ENCODE results near the gene SLC4A11.

GRCh38 chr20:3275064-3275935 lies 36.3 kb upstream of the SLC4A11 start:
- TF ChIP-seq CTCF (IDR thresholded peaks at IDR 0.05) (no peak), POLR2A (IDR thresholded peaks at IDR 0.05) (no peak), EP300 (IDR thresholded peaks at IDR 0.05) (no peak)

All from ovary (tissue), 3 donors.